Stimulated activated CD8-positive, alpha-beta memory T cell treated with anti-CD3 and anti-CD28 coated beads, Interleukin-12 subunit alpha, Interleukin-12 subunit beta, amount 100 ng/mL, for 24 hours (primary cell): ENCODE measurements around the gene RALGAPA2.
"Not testable (repeated sequence)": the region's sequence is repeated elsewhere in the genome, so short reads cannot be mapped to it uniquely, and the experiment has no call there.

ENCODE experiments used
- DNase-seq: peaks from one replicate; pipeline ENCODE4 v3.0.0-alpha.2; 2020; ENCODE audit errors: extremely low read depth

Gene RALGAPA2

GRCh38 chr20:20578838-20579237, 133.6 kb downstream of the RALGAPA2 start:
- DNase-seq, result no peak

GRCh38 chr20:20573797-20574196, 138.6 kb downstream of the RALGAPA2 start:
- no peak for DNase-seq

DNA sequence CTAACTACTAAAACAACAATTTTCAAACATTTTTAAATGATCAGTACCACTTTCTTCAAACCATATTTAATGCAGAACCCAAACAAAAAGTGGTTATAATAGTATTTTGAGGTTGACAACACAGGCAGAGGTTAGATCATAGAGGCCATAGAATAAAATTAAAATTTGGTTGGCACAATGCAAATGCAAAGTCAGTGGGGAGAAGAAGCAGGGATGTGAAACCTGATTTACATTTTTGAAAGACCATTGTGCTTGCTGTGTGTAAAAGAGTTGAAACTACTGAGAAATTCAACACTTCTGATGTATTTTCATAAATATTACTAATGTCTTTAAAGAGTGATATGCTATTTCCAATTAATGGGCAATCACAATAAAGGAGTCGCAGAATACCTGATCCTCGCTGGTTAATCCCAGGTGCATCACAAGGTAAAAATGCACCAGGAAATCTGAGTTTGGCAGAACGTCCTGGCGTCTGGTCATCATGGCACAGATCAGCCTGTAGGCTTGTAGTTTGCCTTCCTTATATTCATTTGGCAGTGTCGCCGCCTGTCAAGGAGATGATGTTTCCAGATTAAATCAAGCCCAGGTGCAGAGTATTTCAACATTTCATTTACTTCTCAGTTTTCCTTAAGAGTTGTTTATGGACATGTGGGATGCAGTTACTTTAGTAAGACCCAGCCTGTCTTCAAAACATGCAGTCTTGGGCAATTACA, 141.2 kb downstream of the RALGAPA2 start:
- DNase-seq, result no peak

GRCh38 chr20:20568604-20569205, 143.7 kb downstream of the RALGAPA2 start:
- DNase-seq, result no peak

DNA sequence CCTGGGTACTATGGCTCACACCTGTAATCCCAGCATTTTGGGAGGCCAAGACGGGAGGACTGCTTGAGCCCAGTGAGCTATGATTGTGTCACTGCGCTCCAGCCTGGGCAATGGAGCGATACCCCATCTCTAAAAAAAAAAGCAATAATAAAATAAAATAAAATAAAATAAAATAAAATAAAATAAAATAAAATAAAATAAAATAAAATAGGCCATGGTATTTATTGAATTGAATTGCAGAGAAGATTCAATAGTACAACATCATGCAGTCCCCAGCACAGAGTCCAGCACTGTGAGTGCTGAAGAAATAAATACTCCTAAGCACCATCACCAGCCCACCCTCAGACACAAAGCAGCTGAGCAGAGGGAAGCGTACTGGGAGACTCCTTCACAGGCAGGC, 144.7 kb downstream of the RALGAPA2 start:
- no peak for DNase-seq

DNA sequence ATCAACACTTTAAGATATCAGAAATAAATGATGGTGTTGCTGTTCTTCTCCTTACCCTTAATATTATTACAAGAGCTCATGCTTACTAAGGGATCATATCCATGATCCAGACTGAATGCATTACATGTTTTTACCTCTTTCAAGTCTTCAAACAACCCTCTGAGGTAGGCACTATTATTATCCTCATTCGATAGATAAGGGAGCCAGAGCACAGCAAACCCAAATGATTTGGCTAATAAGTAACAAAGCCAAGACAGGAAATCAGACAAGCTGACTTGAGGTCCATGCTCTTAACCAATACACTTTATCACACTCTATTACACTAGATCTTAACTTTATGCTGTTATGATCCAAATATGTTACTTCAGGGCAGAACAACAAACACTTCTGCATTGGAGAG, 145.9 kb downstream of the RALGAPA2 start:
- DNase-seq, result no peak

GRCh38 chr20:20564279-20564678, 148.2 kb downstream of the RALGAPA2 start:
- no peak for DNase-seq

DNA sequence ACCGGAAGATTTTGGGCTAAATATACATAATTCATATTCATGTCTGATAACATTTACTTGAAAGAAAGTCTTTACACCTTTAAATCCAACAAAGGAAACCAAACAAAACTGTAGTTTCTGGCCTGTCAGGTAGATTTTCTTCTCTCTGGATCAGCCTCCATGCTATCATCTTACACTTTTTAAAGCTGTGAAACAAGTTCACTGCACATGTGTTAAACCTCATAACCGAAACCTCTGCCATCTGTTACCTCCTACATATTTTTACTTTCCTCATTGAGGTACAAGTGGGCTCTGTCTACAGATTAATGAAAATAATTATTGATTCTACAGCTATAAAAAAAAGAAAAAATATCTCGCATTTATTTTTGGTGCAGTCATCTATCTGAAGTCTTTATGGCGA, 149.9 kb downstream of the RALGAPA2 start:
- no peak for DNase-seq

- DNase-seq, result no peak
These were observed 150.6 kb downstream of the RALGAPA2 start for GRCh38 chr20:20561841-20562240.

GRCh38 chr20:20561172-20561571, 151.3 kb downstream of the RALGAPA2 start:
- no peak for DNase-seq

GRCh38 chr20:20557406-20557805, 155.0 kb downstream of the RALGAPA2 start:
- DNase-seq, result no peak

- no peak for DNase-seq
These were observed 156.6 kb downstream of the RALGAPA2 start for GRCh38 chr20:20555838-20556237.

- no peak for DNase-seq
These were observed 157.5 kb downstream of the RALGAPA2 start for GRCh38 chr20:20554951-20555350.

DNA sequence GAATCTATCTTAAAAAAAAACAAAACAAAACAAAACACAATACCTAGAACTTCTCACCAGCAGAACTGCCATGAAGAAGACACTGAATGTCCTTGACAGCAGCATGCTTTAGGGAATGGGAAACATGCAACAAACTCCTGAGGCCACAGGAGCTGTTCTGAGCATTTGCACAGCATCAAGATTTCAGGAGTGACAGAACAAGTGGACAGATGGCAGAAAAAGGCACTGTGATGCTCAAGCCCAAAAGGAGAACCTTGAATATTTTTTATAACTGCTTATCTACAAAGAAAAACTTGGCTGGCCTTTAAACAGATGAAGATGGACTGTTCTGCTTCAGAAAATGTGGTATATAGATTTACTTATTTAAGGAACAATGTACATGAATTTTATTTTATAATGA, 158.9 kb downstream of the RALGAPA2 start:
- DNase-seq, result no peak

- DNase-seq, result no peak
These were observed 160.4 kb downstream of the RALGAPA2 start for GRCh38 chr20:20552076-20552475.

DNA sequence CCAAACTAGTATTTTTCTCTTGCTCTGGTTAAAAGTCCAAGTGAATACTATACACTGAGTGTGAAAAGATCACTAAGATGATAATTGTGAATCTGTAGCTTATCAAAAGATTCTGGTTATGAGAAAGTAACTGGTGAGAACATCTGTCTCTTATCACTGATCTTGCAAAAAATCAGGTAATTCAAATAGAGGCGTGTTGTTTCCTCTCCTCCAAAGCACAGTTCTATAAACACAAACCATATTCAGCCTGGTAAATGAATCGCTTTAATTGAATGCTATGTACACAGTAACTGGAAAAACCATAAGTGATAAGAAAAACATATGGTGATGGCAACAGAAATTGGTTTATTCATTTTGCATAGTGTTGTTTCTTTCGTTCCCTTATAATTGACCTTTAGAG, 161.0 kb downstream of the RALGAPA2 start:
- no peak for DNase-seq

- no peak for DNase-seq
These were observed 162.7 kb downstream of the RALGAPA2 start for GRCh38 chr20:20549704-20550103.

DNA sequence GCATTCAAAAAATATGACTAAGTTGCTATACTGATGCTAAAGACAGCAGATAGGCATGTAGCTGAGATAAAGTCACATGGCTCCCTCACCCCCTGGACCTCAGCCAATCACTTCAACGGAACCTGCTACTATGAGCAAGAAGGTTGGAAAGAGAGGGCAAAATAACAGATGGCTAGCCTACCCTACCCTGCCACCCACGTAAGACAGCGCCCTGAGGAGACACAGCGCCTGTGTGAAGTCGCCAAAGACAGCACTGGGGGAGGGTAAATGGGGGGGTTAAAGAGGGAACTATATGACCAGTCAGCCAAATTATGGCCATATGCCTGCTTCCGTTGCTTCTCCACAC, 163.2 kb downstream of the RALGAPA2 start:
- DNase-seq, result no peak

- no peak for DNase-seq
These were observed 163.7 kb downstream of the RALGAPA2 start for GRCh38 chr20:20548527-20549266.

- DNase-seq, result no peak
These were observed 164.6 kb downstream of the RALGAPA2 start for GRCh38 chr20:20547876-20548266.

- no peak for DNase-seq
These were observed 165.1 kb downstream of the RALGAPA2 start for GRCh38 chr20:20547221-20547875.

GRCh38 chr20:20546402-20546801, 166.0 kb downstream of the RALGAPA2 start:
- DNase-seq, result no peak

GRCh38 chr20:20543348-20543747, 169.1 kb downstream of the RALGAPA2 start:
- DNase-seq, result not testable (repeated sequence)
